Measurements from ENCODE around the gene ENTPD1. TPM values are rescaled to one million over a fixed set of nuclear protein-coding genes. Genes with fewer than 3 reads are reported as not detected.

Gene ENTPD1
- polyA plus RNA-seq, 3 donors: 62.2 to 71.1 (median 70.4) TPM

- Histone ChIP-seq H3K4me1 (ENCODE audit: control insufficient read depth in 1 of 2, insufficient read depth in 2 of 2, low read length in 2 of 2) (peaks cover 37 to 54% of the 10 kb centered on the region in 2 donors), H3K27me3 (ENCODE audit: control insufficient read depth in 2 of 2, insufficient read depth in 2 of 2, low read length in 2 of 2) (no peaks in the 10 kb centered on the region), H3K9me3 (replicated peaks in 1 of 2; ENCODE audit: control insufficient read depth in 1 of 2, insufficient read depth in 1 of 2, low read length in 2 of 2) (peaks cover 0 to under 1% of the 10 kb centered on the region in 2 donors), H3K9ac (ENCODE audit: insufficient read depth, low read length, poor library complexity, severe bottlenecking) (no peak overlapping the region), H3K27ac (ENCODE audit: low read depth in 1 of 2, low read length in 2 of 2) (peak overlapping the region in 1 of 2 donors; percentile 44), H3K4me3 (replicated peaks in 1 of 3; ENCODE audit: low read depth in 2 of 3, low read length in 3 of 3) (no peak overlapping the region), H2AFZ (ENCODE audit: insufficient read depth, low read depth, low read length, poor library complexity, severe bottlenecking) (no peak overlapping the region), H3K79me2 (ENCODE audit: insufficient read depth, low read length) (peaks cover 37% of the 10 kb centered on the region), H3K4me2 (replicated peaks; ENCODE audit: extremely low read depth, low read length, poor library complexity, severe bottlenecking) (no peak overlapping the region), H3K36me3 (replicated peaks in 1 of 2; ENCODE audit: control insufficient read depth in 1 of 2, insufficient read depth in 2 of 2, low read length in 2 of 2) (peaks cover 15 to 48% of the 10 kb centered on the region in 2 donors), H4K20me1 (ENCODE audit: insufficient read depth, low read length) (peaks cover 14% of the 10 kb centered on the region)
- WGBS (ENCODE audit: insufficient coverage): 70% methylated on average over 2 of the region's 2 CpGs
- H3K27ac Mint-ChIP-seq: peak overlapping the region in 1 of 7 donors; percentile 54
- H3K9me3 Mint-ChIP-seq: peaks cover 0 to 5% (median 3%) of the 10 kb centered on the region in 7 donors
- no peak for TF ChIP-seq CTCF (IDR thresholded peaks at IDR 0.05)
- no peak for DNase-seq
- intact Hi-C loops (cut with micrococcal nuclease): no loop called here
- peaks cover 63% of the 10 kb centered on the region for H3K4me1 Mint-ChIP-seq
- peaks cover 0 to 3% (median 2%) of the 10 kb centered on the region in 3 donors for H3K27me3 Mint-ChIP-seq (ENCODE audit: low read depth in 3 of 3)
- H3K4me3 Mint-ChIP-seq: no peak overlapping the region
- H3K36me3 Mint-ChIP-seq: peaks cover 52 to 57% of the 10 kb centered on the region in 2 donors
These were observed 59.2 kb downstream of the ENTPD1 start for GRCh38 chr10:95815133-95815532.

DNA sequence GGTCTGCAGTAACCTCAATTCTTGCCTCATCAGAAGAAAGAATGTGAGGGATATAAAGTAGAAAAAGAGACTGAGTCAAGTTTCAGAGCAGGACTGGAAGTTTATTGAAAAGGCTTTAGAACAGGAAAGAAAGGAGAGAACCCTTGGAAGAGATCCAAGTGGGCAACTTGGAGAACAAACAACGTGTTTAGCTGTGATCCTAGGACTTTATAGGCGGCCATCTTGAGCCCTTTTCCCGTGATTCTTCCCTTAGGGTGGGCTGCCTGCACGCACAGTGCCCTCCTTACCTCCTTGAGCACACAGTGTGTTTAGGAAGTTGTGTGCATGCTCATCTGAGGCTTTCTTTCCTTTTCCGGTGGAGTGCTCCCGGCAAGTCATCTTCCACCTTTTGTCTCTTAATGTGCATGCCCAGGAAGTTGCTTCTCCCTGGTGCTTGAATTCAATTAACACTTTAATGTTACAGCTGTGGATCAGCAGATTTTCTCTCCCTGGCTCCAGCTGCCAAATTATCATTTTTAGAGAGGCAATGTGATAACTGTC lies 59.8 kb downstream of the ENTPD1 start:
- Histone ChIP-seq H3K4me1 (ENCODE audit: control insufficient read depth in 1 of 2, insufficient read depth in 2 of 2, low read length in 2 of 2) (peaks cover 43 to 60% of the 10 kb centered on the region in 2 donors), H4K20me1 (ENCODE audit: insufficient read depth, low read length) (peaks cover 10% of the 10 kb centered on the region), H3K9me3 (replicated peaks in 1 of 2; ENCODE audit: control insufficient read depth in 1 of 2, insufficient read depth in 1 of 2, low read length in 2 of 2) (no peaks in the 10 kb centered on the region), H3K4me3 (replicated peaks in 1 of 3; ENCODE audit: low read depth in 2 of 3, low read length in 3 of 3) (no peak overlapping the region), H3K9ac (ENCODE audit: insufficient read depth, low read length, poor library complexity, severe bottlenecking) (no peak overlapping the region), H2AFZ (ENCODE audit: insufficient read depth, low read depth, low read length, poor library complexity, severe bottlenecking) (no peak overlapping the region), H3K4me2 (replicated peaks; ENCODE audit: extremely low read depth, low read length, poor library complexity, severe bottlenecking) (no peak overlapping the region), H3K79me2 (ENCODE audit: insufficient read depth, low read length) (peaks cover 37% of the 10 kb centered on the region), H3K27me3 (ENCODE audit: control insufficient read depth in 2 of 2, insufficient read depth in 2 of 2, low read length in 2 of 2) (no peaks in the 10 kb centered on the region), H3K36me3 (replicated peaks in 1 of 2; ENCODE audit: control insufficient read depth in 1 of 2, insufficient read depth in 2 of 2, low read length in 2 of 2) (peaks cover 13 to 46% of the 10 kb centered on the region in 2 donors), H3K27ac (ENCODE audit: low read depth in 1 of 2, low read length in 2 of 2) (peak overlapping the region in 1 of 2 donors; percentile 44)
- Mint-ChIP-seq H3K27me3 (ENCODE audit: low read depth in 3 of 3) (peaks cover 0 to 3% (median 2%) of the 10 kb centered on the region in 3 donors), H3K4me3 (no peak overlapping the region), H3K36me3 (peaks cover 49 to 51% of the 10 kb centered on the region in 2 donors), H3K4me1 (peaks cover 67% of the 10 kb centered on the region), H3K9me3 (peaks cover 0 to 5% (median 3%) of the 10 kb centered on the region in 7 donors), H3K27ac (peak overlapping the region in 1 of 7 donors; percentile 42)
- intact Hi-C loops (cut with micrococcal nuclease): no loop called here
- no peak for TF ChIP-seq CTCF (IDR thresholded peaks at IDR 0.05)
- WGBS (ENCODE audit: insufficient coverage): 79% methylated on average over 3 of the region's 6 CpGs
- no peak for DNase-seq

Measured in CD14-positive monocyte (primary cell).